ENCODE data around the gene SARDH.

SARDH gene

DNA sequence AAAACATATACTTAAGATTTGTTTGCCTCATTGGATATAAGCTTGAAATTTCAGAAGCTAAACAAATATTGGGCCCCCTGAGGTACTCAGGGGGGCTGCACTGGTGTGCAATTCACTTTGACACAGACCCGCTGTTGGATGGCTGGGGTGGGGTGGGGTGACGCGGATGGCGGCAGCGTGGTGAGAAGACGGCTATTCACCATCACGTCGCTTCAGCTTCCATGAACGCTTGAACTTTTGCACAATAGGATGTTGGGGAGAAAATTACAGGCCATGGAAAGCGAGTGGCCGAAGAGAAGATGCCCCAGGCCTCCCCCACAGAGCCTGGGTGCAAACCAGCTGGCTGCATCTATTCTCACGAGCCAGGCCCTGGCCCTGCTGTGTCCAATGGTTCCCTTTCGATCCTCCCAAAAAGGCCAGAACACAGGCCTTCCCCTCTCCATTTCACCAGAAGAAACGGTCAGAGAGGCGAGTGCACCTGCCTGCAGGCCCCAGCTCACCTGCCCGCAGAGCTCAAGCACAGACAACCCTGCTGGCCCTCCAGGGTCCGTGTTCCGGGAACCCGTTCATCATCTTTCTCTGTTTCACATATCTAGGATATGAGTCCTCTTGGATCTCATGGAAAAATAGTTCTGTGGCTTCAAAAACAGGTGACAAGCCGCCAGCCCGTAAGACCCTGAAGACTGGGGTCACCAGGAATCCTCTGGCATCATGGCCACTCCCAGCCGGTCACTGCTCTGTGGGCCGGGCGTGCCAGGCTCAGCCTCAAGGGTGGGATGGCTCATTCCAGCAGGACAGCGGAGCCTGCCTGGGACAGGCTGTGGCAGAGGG, 46.8 kb upstream of the SARDH start:
- Histone ChIP-seq H3K36me3 (peaks cover 66% of the 10 kb centered on the region), H3K27ac (no peak overlapping the region), H3K4me3 (ENCODE audit: low read depth, low read length) (no peak overlapping the region), H3K9me3 (ENCODE audit: severe bottlenecking) (no peaks in the 10 kb centered on the region), H3K27me3 (ENCODE audit: insufficient read depth, low read depth, severe bottlenecking) (no peaks in the 10 kb centered on the region)
- no peak for DNase-seq
- TF ChIP-seq, protein P1, sequence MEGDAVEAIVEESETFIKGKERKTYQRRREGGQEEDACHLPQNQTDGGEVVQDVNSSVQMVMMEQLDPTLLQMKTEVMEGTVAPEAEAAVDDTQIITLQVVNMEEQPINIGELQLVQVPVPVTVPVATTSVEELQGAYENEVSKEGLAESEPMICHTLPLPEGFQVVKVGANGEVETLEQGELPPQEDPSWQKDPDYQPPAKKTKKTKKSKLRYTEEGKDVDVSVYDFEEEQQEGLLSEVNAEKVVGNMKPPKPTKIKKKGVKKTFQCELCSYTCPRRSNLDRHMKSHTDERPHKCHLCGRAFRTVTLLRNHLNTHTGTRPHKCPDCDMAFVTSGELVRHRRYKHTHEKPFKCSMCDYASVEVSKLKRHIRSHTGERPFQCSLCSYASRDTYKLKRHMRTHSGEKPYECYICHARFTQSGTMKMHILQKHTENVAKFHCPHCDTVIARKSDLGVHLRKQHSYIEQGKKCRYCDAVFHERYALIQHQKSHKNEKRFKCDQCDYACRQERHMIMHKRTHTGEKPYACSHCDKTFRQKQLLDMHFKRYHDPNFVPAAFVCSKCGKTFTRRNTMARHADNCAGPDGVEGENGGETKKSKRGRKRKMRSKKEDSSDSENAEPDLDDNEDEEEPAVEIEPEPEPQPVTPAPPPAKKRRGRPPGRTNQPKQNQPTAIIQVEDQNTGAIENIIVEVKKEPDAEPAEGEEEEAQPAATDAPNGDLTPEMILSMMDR (IDR thresholded peaks at IDR 0.05; ENCODE audit: low read depth, low read length): no peak

DNA sequence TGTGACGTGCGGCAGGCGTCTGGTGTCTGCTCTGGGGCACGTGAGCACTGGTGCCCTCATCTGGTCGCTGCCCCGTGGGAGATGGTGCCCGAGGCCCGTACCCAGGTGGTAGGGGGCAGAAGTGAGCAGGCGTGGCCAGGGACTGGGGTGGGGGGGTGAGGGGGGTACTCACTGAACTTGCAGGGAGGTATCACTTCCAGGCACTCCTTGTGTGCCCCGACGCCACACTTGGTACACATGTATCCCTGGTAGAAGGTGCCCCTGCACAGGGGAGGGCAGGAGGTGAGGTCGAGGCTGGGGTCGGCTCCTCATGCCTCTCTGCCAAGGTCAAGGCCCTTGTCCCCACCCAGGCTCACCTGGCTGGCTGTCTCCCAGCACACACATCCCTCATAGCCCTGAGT, 45.2 kb upstream of the SARDH start:
- Histone ChIP-seq H3K27me3 (ENCODE audit: insufficient read depth, low read depth, severe bottlenecking) (no peaks in the 10 kb centered on the region), H3K27ac (no peak overlapping the region), H3K4me3 (ENCODE audit: low read depth, low read length) (no peak overlapping the region), H3K9me3 (ENCODE audit: severe bottlenecking) (no peaks in the 10 kb centered on the region), H3K36me3 (peaks cover 64% of the 10 kb centered on the region)
- TF ChIP-seq, protein P1 (IDR thresholded peaks at IDR 0.05; ENCODE audit: low read depth, low read length): no peak
- DNase-seq: no peak

DNA sequence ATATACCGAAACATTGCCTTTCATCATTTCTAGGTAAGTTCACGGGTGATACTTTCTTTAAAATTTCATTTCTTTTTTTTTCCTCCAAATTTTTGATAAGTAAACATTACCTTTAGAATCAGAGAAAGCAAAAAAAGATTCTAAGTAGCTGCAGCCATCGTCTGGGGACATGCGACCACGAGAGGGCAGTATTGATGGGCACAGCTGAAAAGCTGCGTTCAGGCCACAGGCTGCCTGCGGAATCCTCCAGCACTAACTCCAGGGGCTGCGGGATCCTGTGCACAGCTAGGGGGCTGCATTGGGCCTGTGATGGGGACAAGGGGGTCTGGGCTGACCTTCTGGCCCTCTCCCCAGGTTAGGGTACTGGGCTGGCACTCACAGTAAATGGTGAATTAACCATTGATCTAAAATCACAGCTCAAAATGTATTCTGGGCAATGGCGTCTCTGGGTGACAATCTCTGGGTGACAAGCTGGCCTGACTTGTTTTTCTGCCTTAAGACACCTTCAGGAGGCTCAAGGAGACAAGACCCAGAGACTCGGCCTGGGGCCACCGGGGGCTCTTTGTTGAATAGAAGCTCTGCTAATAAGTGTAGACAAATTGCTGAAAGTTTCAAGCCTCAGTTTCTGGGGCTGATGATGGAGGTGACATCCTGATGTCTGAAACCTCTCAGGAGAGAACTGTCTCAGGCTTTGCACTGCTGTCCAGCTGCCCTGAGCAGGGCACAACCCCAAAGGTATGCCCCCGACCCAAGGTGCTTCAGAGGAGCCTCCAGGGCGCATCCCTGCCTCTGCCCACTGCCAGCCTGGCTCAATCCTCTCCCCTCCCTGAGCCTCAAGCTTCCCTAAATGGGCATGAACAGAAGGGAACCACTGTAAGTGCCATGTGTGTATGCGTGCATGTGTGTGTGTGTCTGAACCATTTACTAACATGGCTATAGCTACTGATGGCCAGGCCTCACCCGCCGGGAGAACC, 44.3 kb upstream of the SARDH start:
- Histone ChIP-seq H3K9me3 (ENCODE audit: severe bottlenecking) (no peaks in the 10 kb centered on the region), H3K36me3 (peaks cover 68% of the 10 kb centered on the region), H3K4me3 (ENCODE audit: low read depth, low read length) (no peak overlapping the region), H3K27ac (0 out of 2 replicates have a peak overlapping the region, but pooled peaks have one; percentile 10), H3K27me3 (ENCODE audit: insufficient read depth, low read depth, severe bottlenecking) (no peaks in the 10 kb centered on the region)
- peak; percentile 78 for DNase-seq
- TF ChIP-seq, protein P1 (IDR thresholded peaks at IDR 0.05; ENCODE audit: low read depth, low read length): peak; percentile 83

DNA sequence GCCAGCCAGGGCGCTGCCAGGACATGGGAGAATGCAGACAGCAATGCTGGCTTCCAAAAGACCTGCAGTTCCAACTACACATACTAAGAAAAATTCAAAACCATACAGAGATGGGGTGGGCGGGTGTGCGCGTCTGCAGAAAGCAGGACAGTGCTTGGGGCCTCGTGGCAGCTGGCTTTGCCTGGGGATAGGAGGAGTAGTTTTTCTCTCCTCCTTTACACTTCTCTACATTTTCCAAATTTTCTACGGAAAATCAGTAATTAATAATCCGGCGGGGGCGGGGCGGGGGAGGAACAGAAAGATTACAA, 43.6 kb upstream of the SARDH start:
- H3K36me3 ChIP-seq: peaks cover 69% of the 10 kb centered on the region
- H3K27me3 ChIP-seq (ENCODE audit: insufficient read depth, low read depth, severe bottlenecking): no peaks in the 10 kb centered on the region
- H3K9me3 ChIP-seq (ENCODE audit: severe bottlenecking): no peaks in the 10 kb centered on the region
- no peak overlapping the region for H3K27ac ChIP-seq
- DNase-seq: no peak
- no peak overlapping the region for H3K4me3 ChIP-seq (ENCODE audit: low read depth, low read length)
- TF ChIP-seq, protein P1 (IDR thresholded peaks at IDR 0.05; ENCODE audit: low read depth, low read length): no peak

DNA sequence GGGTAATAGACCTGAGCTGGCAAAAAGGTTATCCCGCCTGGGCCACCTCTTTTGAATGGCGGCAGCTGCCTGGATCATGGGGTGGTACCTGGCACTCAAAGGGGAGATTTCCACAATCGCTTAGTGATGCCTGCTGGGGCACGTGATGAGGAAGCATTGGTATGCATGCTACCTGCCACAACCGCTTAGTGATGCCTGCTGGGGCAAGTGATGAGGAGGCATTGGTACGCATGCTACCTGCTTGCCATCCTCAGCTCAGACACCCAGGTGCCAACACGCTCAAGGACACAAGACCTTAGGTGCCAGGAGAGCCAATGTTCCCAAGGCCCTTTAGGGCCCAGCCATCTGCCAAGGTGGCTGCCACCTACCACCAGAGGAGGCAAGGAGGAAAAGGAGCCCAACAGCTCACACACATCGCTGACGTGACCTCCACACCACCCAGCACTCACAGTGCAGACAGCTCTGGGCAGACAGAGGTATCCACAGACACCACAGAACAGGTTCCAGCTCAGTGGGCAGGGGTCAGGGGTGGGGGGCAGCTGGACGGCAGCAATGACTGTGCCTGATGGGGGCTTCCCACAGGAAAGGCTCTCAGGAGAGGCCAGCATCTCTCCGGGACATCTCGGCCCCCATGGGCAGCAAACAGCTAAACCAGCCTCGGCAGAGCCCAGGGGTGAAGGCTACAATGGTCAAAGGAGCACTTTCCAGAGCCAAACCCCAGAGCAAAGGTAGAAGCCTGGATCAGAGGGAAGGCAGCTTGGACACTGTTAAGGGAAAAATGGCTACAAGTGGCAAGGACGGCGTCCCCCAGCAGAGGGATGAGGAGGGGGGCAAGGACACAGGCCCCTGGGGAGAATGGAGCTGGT, 43.0 kb upstream of the SARDH start:
- DNase-seq: no peak
- no peaks in the 10 kb centered on the region for H3K27me3 ChIP-seq (ENCODE audit: insufficient read depth, low read depth, severe bottlenecking)
- H3K9me3 ChIP-seq (ENCODE audit: severe bottlenecking): no peaks in the 10 kb centered on the region
- H3K27ac ChIP-seq: no peak overlapping the region
- H3K4me3 ChIP-seq (ENCODE audit: low read depth, low read length): no peak overlapping the region
- H3K36me3 ChIP-seq: peaks cover 68% of the 10 kb centered on the region
- TF ChIP-seq, protein P1 (IDR thresholded peaks at IDR 0.05; ENCODE audit: low read depth, low read length): no peak

Measured in WERI-Rb-1 (cell line).